Endothelial cell of umbilical vein (primary cell): ENCODE results near the gene GGPS1. TPM values are rescaled to one million over a fixed set of nuclear protein-coding genes. Genes with fewer than 3 reads are reported as not detected.

Experiments used
- BruUV-seq: library from RNA; stranded (reverse); fragments of 400-500 nt; replicated peaks from 2 replicates; lab custom pipeline; 2021; lab: Mats Ljungman, UMichigan
- CTCF ChIA-PET: fragments of 300-600, 350-600 bp; sonication (Branson Sonifier 250); formaldehyde crosslinking; loops from one replicate; lab custom pipeline; 2021; ENCODE audit warnings: antibody characterized with exemption, inconsistent platforms; lab: Charles Lee
- POLR2A ChIA-PET: fragments of 300-600, 350-600 bp; sonication (Branson Sonifier 250); formaldehyde crosslinking; loops from one replicate; lab custom pipeline; 2021; ENCODE audit warnings: antibody characterized with exemption, inconsistent platforms; lab: Charles Lee
- DNase-seq: peaks from one replicate; pipeline ENCODE4 v3.0.0-alpha.2; 2011; ENCODE audit warnings: low read depth, low spot score
- FAIRE-seq: peaks from 2 replicates; lab custom pipeline; 2011; peaks lifted over from hg19 to GRCh38; lab: Jason Lieb, UNC
- H2AFZ ChIP-seq: 2 replicates; pipeline ENCODE4 v1.6.0; 2012; ENCODE audit warnings: low read depth, low read length, control low read depth, inconsistent platforms
- H3K27ac ChIP-seq: 2 replicates; pipeline ENCODE4 v1.5.1; 2011; ENCODE audit warnings: low read depth, mild to moderate bottlenecking, control low read depth, low read length, moderate library complexity; ENCODE audit not compliant: insufficient read depth
- H3K27me3 ChIP-seq, 2 experiments: 2 replicates each; pipeline versions ENCODE4 v1.6.0 to v1.6.1; 2011; ENCODE audit warnings: low read length in 2 of 2, mixed read lengths in 1 of 2; ENCODE audit not compliant: control insufficient read depth in 2 of 2, insufficient read depth in 2 of 2
- H3K36me3 ChIP-seq, 2 experiments: 2 replicates in 1 of 2; 3 replicates in 1 of 2; pipeline ENCODE4 v1.5.1; 2011; ENCODE audit warnings: low read length in 2 of 2, mild to moderate bottlenecking in 1 of 2, moderate library complexity in 1 of 2; ENCODE audit not compliant: control insufficient read depth in 2 of 2, insufficient read depth in 2 of 2; ENCODE audit errors: extremely low read depth in 1 of 2
- H3K4me1 ChIP-seq: 3 replicates; pipeline ENCODE4 v1.5.1; 2011; ENCODE audit warnings: mild to moderate bottlenecking, low read length; ENCODE audit not compliant: control insufficient read depth, insufficient read depth; ENCODE audit errors: extremely low read depth
- H3K4me2 ChIP-seq: 2 replicates; pipeline ENCODE4 v1.6.1; 2011; ENCODE audit warnings: low read length, control low read depth, mixed read lengths; ENCODE audit not compliant: insufficient read depth
- H3K4me3 ChIP-seq, 3 experiments: fragments of 200-600 bp in 1 of 3; sonication (generic), shearing (Covaris generic) in 1 of 3; replicated peaks in 1 of 3; 2 replicates each; pipeline ENCODE4 v1.5.1; 2011 to 2016; ENCODE audit warnings: control low read depth in 3 of 3, low read length in 3 of 3, mild to moderate bottlenecking in 2 of 3, inconsistent platforms in 1 of 3, low read depth in 1 of 3, moderate library complexity in 1 of 3; ENCODE audit not compliant: insufficient read depth in 1 of 3
- H3K79me2 ChIP-seq: 2 replicates; pipeline ENCODE4 v1.6.0; 2012; ENCODE audit warnings: low read length, inconsistent platforms; ENCODE audit not compliant: control insufficient read depth, insufficient read depth
- H3K9ac ChIP-seq: replicated peaks from 2 replicates; pipeline ENCODE3; 2011; ENCODE audit warnings: low read length, control low read depth; ENCODE audit not compliant: insufficient read depth; ENCODE audit errors: extremely low read depth
- H3K9me1 ChIP-seq: replicated peaks from 3 replicates; pipeline ENCODE4 v1.6.0; 2011; ENCODE audit warnings: mild to moderate bottlenecking, low read length; ENCODE audit not compliant: control insufficient read depth, insufficient read depth; ENCODE audit errors: extremely low read depth
- H3K9me3 ChIP-seq: replicated peaks from 2 replicates; pipeline ENCODE4 v1.5.1; 2012; ENCODE audit warnings: low read length, inconsistent platforms; ENCODE audit not compliant: control insufficient read depth, insufficient read depth
- H4K20me1 ChIP-seq: replicated peaks from 2 replicates; pipeline ENCODE3; 2011; ENCODE audit warnings: mild to moderate bottlenecking, low read length; ENCODE audit not compliant: control insufficient read depth, insufficient read depth; ENCODE audit errors: extremely low read depth
- EZH2 ChIP-seq: IDR thresholded peaks from 2 replicates; pipeline ENCODE4 v1.6.1; 2012; ENCODE audit warnings: borderline replicate concordance, low read depth, mild to moderate bottlenecking, moderate library complexity, low read length, inconsistent platforms; ENCODE audit not compliant: severe bottlenecking
- FOS ChIP-seq: IDR thresholded peaks from 2 replicates; pipeline ENCODE4 v1.6.1; 2011; ENCODE audit warnings: mild to moderate bottlenecking, low read length, moderate library complexity, borderline replicate concordance; ENCODE audit not compliant: insufficient read depth
- GATA2 ChIP-seq: IDR thresholded peaks from 2 replicates; pipeline ENCODE4 v1.7.0; 2011; ENCODE audit warnings: low read depth, mild to moderate bottlenecking, moderate library complexity, mixed read lengths, low read length; ENCODE audit not compliant: insufficient read length, insufficient read depth
- JUN ChIP-seq: IDR thresholded peaks from 2 replicates; pipeline ENCODE4 v1.6.1; 2011; ENCODE audit warnings: borderline replicate concordance, low read depth; ENCODE audit not compliant: insufficient read length, insufficient read depth
- MYC ChIP-seq: IDR thresholded peaks from one replicate; pipeline ENCODE4 v1.6.1; 2011; ENCODE audit warnings: mild to moderate bottlenecking, low read depth, low read length
- POLR2A ChIP-seq: IDR thresholded peaks from 2 replicates; pipeline ENCODE4 v1.6.1; 2012; ENCODE audit warnings: low read depth, mild to moderate bottlenecking, control low read depth, low read length
- POLR2AphosphoS5 ChIP-seq: IDR thresholded peaks from 2 replicates; pipeline ENCODE4 v1.6.1; 2012; ENCODE audit warnings: low read depth, mild to moderate bottlenecking, control low read depth, low read length, moderate library complexity; ENCODE audit not compliant: insufficient read depth
- dilution Hi-C: fragments of 300-500 bp; cut with MboI; formaldehyde crosslinking; loops from one replicate; pipeline ENCODE4 v1.15.0; 2019; ENCODE audit warnings: low sequenced_read_pairs; ENCODE audit not compliant: extremely low pct_ligation_motif_present
- intact Hi-C: fragments of 100-400 bp; cut with micrococcal nuclease; formaldehyde crosslinking; loops from one replicate; pipeline ENCODE4 v1.10.0; 2022
- polyA plus RNA-seq, 4 experiments: library from polyadenylated mRNA; depleted of rRNA in 3 of 4; stranded (reverse) in 3 of 4; unstranded in 1 of 4; fragments of >200 nt; gene quantifications; 2 replicates each; pipeline versions ENCODE4 v1.2.1 to v1.2.3, GENCODE V29; 2011 to 2012; ENCODE audit warnings: missing spikeins in 1 of 4
- total RNA-seq: library from RNA; stranded (reverse); gene quantifications from 2 replicates; pipeline ENCODE4 v1.2.3, GENCODE V29; 2021
- TF ChIP-seq, protein P1 (sequence below), 2 donors: IDR thresholded peaks; 1 replicate in 1 of 2; 2 replicates in 1 of 2; pipeline ENCODE4 v1.5.1; 2011; ENCODE audit warnings: low read length in 2 of 2, mild to moderate bottlenecking in 2 of 2, moderate library complexity in 2 of 2, control low read depth in 1 of 2, inconsistent platforms in 1 of 2, low read depth in 1 of 2; ENCODE audit not compliant: insufficient read depth in 1 of 2; ENCODE audit errors: extremely low read depth in 1 of 2
- TF ChIP-seq, protein P2 (sequence below): IDR thresholded peaks from 2 replicates; pipeline ENCODE4 v1.6.1; 2011; ENCODE audit not compliant: insufficient read depth, insufficient read length

GGPS1 gene
- total and polyA plus RNA-seq, 2 donors (not counting 3 experiments of a cell fraction or from before 2014, with no cell fraction given), result 10.7 to 29.5 TPM

DNA sequence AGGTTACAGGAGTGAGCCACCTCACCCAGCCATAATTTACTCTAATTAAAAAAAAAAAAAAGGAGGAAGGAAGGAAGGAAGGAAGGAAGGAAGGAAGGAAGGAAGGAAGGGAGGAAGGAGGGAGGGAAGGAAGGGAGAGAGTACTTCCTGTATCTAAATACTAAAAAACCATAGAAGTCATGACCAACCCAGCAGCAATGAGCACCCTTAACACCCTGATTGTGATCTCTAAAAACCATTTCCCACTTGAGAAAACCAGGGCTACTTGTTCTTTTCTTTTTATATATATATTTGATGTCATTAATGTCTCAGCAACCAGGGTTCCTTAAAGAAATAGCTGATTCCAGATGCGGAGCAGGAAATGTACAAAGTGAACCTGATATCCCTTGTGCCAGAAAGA is 31.6 kb upstream of the GGPS1 start:
- peaks cover 20% of the 10 kb centered on the region for H4K20me1 ChIP-seq
- H3K4me2 ChIP-seq, result no peak overlapping the region
- H3K36me3 ChIP-seq, result no peaks in the 10 kb centered on the region
- peaks cover 7% of the 10 kb centered on the region for H3K4me1 ChIP-seq
- FAIRE-seq (no peak), DNase-seq (no peak)
- no peaks in the 10 kb centered on the region for H3K27me3 ChIP-seq
- H3K4me3 ChIP-seq, result no peak overlapping the region
- TF ChIP-seq POLR2AphosphoS5, result no peak
- TF ChIP-seq GATA2, result no peak
- TF ChIP-seq, protein P1, sequence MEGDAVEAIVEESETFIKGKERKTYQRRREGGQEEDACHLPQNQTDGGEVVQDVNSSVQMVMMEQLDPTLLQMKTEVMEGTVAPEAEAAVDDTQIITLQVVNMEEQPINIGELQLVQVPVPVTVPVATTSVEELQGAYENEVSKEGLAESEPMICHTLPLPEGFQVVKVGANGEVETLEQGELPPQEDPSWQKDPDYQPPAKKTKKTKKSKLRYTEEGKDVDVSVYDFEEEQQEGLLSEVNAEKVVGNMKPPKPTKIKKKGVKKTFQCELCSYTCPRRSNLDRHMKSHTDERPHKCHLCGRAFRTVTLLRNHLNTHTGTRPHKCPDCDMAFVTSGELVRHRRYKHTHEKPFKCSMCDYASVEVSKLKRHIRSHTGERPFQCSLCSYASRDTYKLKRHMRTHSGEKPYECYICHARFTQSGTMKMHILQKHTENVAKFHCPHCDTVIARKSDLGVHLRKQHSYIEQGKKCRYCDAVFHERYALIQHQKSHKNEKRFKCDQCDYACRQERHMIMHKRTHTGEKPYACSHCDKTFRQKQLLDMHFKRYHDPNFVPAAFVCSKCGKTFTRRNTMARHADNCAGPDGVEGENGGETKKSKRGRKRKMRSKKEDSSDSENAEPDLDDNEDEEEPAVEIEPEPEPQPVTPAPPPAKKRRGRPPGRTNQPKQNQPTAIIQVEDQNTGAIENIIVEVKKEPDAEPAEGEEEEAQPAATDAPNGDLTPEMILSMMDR (IDR thresholded peaks at IDR 0.05; ENCODE audit: extremely low read depth in 1 of 2, insufficient read depth in 1 of 2, low read depth in 1 of 2, low read length in 2 of 2), result no peak
- CTCF ChIA-PET, result no interaction called here
- dilution Hi-C loops (no loop called here), intact Hi-C loops (no loop called here)
- H3K9me3 ChIP-seq, result peaks cover 2% of the 10 kb centered on the region
- H2AFZ ChIP-seq, result no peak overlapping the region
- POLR2A ChIA-PET, result no interaction called here
- no peak overlapping the region for H3K9ac ChIP-seq
- H3K9me1 ChIP-seq, result no peaks in the 10 kb centered on the region
- H3K27ac ChIP-seq, result no peak overlapping the region
- H3K79me2 ChIP-seq, result peaks cover 91% of the 10 kb centered on the region
- BruUV-seq, result no TSS peak

DNA sequence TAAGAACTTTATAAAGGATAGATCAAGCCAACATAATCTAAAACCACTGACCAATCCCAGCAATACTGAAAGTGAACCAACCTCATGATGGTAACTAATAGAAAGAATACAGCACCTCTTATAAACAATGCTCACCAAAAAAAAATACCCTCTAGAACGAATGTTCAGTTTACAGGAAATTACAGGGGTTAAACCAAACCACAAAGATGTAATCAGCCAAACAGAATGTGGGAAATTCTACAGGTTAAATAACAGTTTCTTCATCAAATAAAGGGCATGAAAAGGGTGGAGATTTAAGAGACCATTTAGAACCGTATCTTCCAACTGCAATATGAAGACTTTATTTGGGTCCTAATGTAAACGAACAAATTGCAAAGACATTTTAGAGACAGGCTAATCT is 30.8 kb upstream of the GGPS1 start:
- H3K9ac ChIP-seq, result no peak overlapping the region
- H4K20me1 ChIP-seq, result peaks cover 20% of the 10 kb centered on the region
- H3K4me2 ChIP-seq, result no peak overlapping the region
- TF ChIP-seq, protein P1 (IDR thresholded peaks at IDR 0.05; ENCODE audit: extremely low read depth in 1 of 2, insufficient read depth in 1 of 2, low read depth in 1 of 2, low read length in 2 of 2), result no peak
- TF ChIP-seq GATA2 (no peak), EZH2 (no peak), MYC (no peak), JUN (no peak), POLR2A (no peak), FOS (no peak), POLR2AphosphoS5 (no peak)
- TF ChIP-seq, protein P2, sequence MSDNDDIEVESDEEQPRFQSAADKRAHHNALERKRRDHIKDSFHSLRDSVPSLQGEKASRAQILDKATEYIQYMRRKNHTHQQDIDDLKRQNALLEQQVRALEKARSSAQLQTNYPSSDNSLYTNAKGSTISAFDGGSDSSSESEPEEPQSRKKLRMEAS, result no peak
- H3K9me3 ChIP-seq, result peaks cover 2% of the 10 kb centered on the region
- no peak for FAIRE-seq
- no peak overlapping the region for H3K27ac ChIP-seq
- H3K27me3 ChIP-seq, result no peaks in the 10 kb centered on the region
- CTCF ChIA-PET, result no interaction called here
- POLR2A ChIA-PET, result no interaction called here
- intact Hi-C loops, result no loop called here
- peaks cover 7% of the 10 kb centered on the region for H3K4me1 ChIP-seq
- no peaks in the 10 kb centered on the region for H3K36me3 ChIP-seq
- H3K4me3 ChIP-seq, result no peak overlapping the region
- peaks cover 88% of the 10 kb centered on the region for H3K79me2 ChIP-seq
- no peak overlapping the region for H2AFZ ChIP-seq
- BruUV-seq, result no TSS peak
- H3K9me1 ChIP-seq, result no peaks in the 10 kb centered on the region
- dilution Hi-C loops, result no loop called here
- no peak for DNase-seq
